B cell (primary cell): Measurements from ENCODE around the gene THAP11. TPM values are rescaled to one million over a fixed set of nuclear protein-coding genes. Genes with fewer than 3 reads are reported as not detected.

ENCODE experiments used
- ATAC-seq: fragments of 200-7000 bp; cut with Tn5 transposase; one replicate; pipeline ENCODE4 v1.10.0; 2021; ENCODE audit warnings: low read depth, mild to moderate bottlenecking, moderate number of reproducible peaks, moderate library complexity
- CTCF ChIA-PET: fragments of 350-600 bp; sonication (Branson Sonifier 250); formaldehyde crosslinking; loops from one replicate; lab custom pipeline; 2021; ENCODE audit warnings: antibody characterized with exemption, inconsistent platforms; lab: Charles Lee
- POLR2A ChIA-PET: fragments of 350-600 bp; sonication (Branson Sonifier 250); formaldehyde crosslinking; loops from one replicate; lab custom pipeline; 2021; ENCODE audit warnings: antibody characterized with exemption; lab: Charles Lee
- DNase-seq: peaks from one replicate; pipeline ENCODE4 v3.0.0; 2013
- H2AFZ ChIP-seq: 2 replicates; pipeline ENCODE4 v1.6.1; 2012; ENCODE audit warnings: mild to moderate bottlenecking, low read depth, low read length; ENCODE audit not compliant: insufficient read depth, poor library complexity, severe bottlenecking
- H3K27ac ChIP-seq, 2 donors: 1 replicate in 1 of 2; 2 replicates in 1 of 2; pipeline ENCODE4 v1.5.1; 2012 to 2013; ENCODE audit warnings: low read length in 2 of 2, mild to moderate bottlenecking in 2 of 2, moderate library complexity in 1 of 2
- H3K27me3 ChIP-seq, 4 experiments: fragments of 200-600 bp in 1 of 4; sonication (generic) in 1 of 4; replicated peaks in 1 of 4; 1 replicate in 2 of 4; 2 replicates in 2 of 4; pipeline versions ENCODE4 v1.6.1 to v1.7.0; 2013 to 2016; ENCODE audit warnings: low read length in 3 of 4, mild to moderate bottlenecking in 2 of 4, mixed read lengths in 1 of 4, moderate library complexity in 1 of 4; ENCODE audit not compliant: insufficient read depth in 4 of 4, control insufficient read depth in 3 of 4; ENCODE audit errors: control extremely low read depth in 1 of 4
- H3K36me3 ChIP-seq, 2 experiments: replicated peaks in 1 of 2; 1 replicate in 1 of 2; 2 replicates in 1 of 2; pipeline versions ENCODE4 v1.6.1 to v1.7.1; 2013; ENCODE audit warnings: low read length in 1 of 2; ENCODE audit not compliant: insufficient read depth in 2 of 2, control insufficient read depth in 1 of 2; ENCODE audit errors: control extremely low read depth in 1 of 2, extremely low read depth in 1 of 2
- H3K4me1 ChIP-seq, 2 donors: fragments of 200-600 bp in 1 of 2; sonication (generic) in 1 of 2; 1 replicate in 1 of 2; 2 replicates in 1 of 2; pipeline versions ENCODE4 v1.5.1 to v1.6.1; 2013 to 2017; ENCODE audit warnings: low read length in 2 of 2; ENCODE audit not compliant: control insufficient read depth in 2 of 2, insufficient read depth in 2 of 2
- H3K4me2 ChIP-seq: replicated peaks from 2 replicates; pipeline ENCODE3; 2012; ENCODE audit warnings: mild to moderate bottlenecking, low read depth, low read length; ENCODE audit not compliant: poor library complexity, severe bottlenecking
- H3K4me3 ChIP-seq, 5 experiments: fragments of 200-600 bp in 1 of 5; sonication (generic) in 1 of 5; 1 replicate in 3 of 5; 2 replicates in 2 of 5; pipeline versions ENCODE4 v1.5.1 to v1.7.0; 2011 to 2016; ENCODE audit warnings: low read length in 4 of 5, mild to moderate bottlenecking in 4 of 5, low read depth in 2 of 5, control low read depth in 1 of 5, moderate library complexity in 1 of 5; ENCODE audit not compliant: insufficient read depth in 1 of 5; ENCODE audit errors: control extremely low read depth in 1 of 5, extremely low read depth in 1 of 5
- H3K79me2 ChIP-seq: fragments of 200-600 bp; sonication (generic); one replicate; pipeline ENCODE4 v1.6.0; 2016; ENCODE audit warnings: low read length; ENCODE audit not compliant: control insufficient read depth, insufficient read depth
- H3K9ac ChIP-seq: fragments of 200-600 bp; sonication (generic); 2 replicates; pipeline ENCODE4 v1.6.1; 2017; ENCODE audit warnings: mild to moderate bottlenecking, low read length, moderate library complexity
- H3K9me3 ChIP-seq, 3 donors: one replicate each; pipeline versions ENCODE4 v1.6.1 to v1.7.1; 2013; ENCODE audit warnings: low read length in 2 of 3; ENCODE audit not compliant: control insufficient read depth in 2 of 3, insufficient read depth in 1 of 3; ENCODE audit errors: control extremely low read depth in 1 of 3
- H4K20me1 ChIP-seq: 2 replicates; pipeline ENCODE4 v1.6.0; 2012; ENCODE audit warnings: mild to moderate bottlenecking, low read length; ENCODE audit not compliant: insufficient read depth, control insufficient read depth, poor library complexity, severe bottlenecking
- H3K27ac Mint-ChIP-seq: one replicate; pipeline ENCODE4 v1.8.0; 2021; ENCODE audit warnings: mixed read lengths
- H3K27me3 Mint-ChIP-seq: one replicate; pipeline ENCODE4 v1.8.0; 2021; ENCODE audit warnings: mixed read lengths
- H3K4me1 Mint-ChIP-seq: one replicate; pipeline ENCODE4 v1.8.0; 2021; ENCODE audit warnings: mixed read lengths
- H3K4me3 Mint-ChIP-seq: one replicate; pipeline ENCODE4 v1.8.0; 2021; ENCODE audit warnings: mixed read lengths
- H3K9me3 Mint-ChIP-seq: one replicate; pipeline ENCODE4 v1.8.0; 2022; ENCODE audit warnings: mixed read lengths; ENCODE audit not compliant: insufficient read depth
- EZH2 ChIP-seq: IDR thresholded peaks from 2 replicates; pipeline ENCODE4 v1.6.1; 2012; ENCODE audit warnings: borderline replicate concordance, low read depth, mild to moderate bottlenecking, moderate library complexity, low read length; ENCODE audit not compliant: insufficient read depth, poor library complexity, severe bottlenecking
- whole genome bisulfite sequencing: methylation state at CpG from one replicate; pipeline ENCODE4 v1.1.5; 2013; ENCODE audit warnings: missing lambda C conversion rate; ENCODE audit not compliant: insufficient coverage; 5-methylcytosine and 5-hydroxymethylcytosine counted together
- intact Hi-C: fragments of 100-400 bp; cut with micrococcal nuclease; formaldehyde crosslinking; loops from one replicate; pipeline ENCODE4 v1.10.0; 2022
- polyA plus RNA-seq: library from polyadenylated mRNA; depleted of rRNA; stranded (reverse); fragments of >200 nt; gene quantifications from 2 replicates; pipeline ENCODE4 v1.2.3, GENCODE V29; 2012
- total RNA-seq, 2 donors: library from RNA; stranded (reverse); fragments of 120-200 nt in 1 of 2; gene quantifications; 1 replicate in 1 of 2; 2 replicates in 1 of 2; pipeline versions ENCODE4 v1.2.3 to v1.2.4, GENCODE V29; 2013 to 2022
- TF ChIP-seq, protein P1 (sequence below): fragments of 200-600 bp; IDR thresholded peaks from one replicate; pipeline ENCODE4 v1.8.0; 2022; ENCODE audit warnings: antibody characterized with exemption, mild to moderate bottlenecking

The THAP11 gene
- total and polyA plus RNA-seq, 2 donors (not counting 1 experiment from before 2014, with no cell fraction given), result 24.4 to 42.7 TPM

DNA sequence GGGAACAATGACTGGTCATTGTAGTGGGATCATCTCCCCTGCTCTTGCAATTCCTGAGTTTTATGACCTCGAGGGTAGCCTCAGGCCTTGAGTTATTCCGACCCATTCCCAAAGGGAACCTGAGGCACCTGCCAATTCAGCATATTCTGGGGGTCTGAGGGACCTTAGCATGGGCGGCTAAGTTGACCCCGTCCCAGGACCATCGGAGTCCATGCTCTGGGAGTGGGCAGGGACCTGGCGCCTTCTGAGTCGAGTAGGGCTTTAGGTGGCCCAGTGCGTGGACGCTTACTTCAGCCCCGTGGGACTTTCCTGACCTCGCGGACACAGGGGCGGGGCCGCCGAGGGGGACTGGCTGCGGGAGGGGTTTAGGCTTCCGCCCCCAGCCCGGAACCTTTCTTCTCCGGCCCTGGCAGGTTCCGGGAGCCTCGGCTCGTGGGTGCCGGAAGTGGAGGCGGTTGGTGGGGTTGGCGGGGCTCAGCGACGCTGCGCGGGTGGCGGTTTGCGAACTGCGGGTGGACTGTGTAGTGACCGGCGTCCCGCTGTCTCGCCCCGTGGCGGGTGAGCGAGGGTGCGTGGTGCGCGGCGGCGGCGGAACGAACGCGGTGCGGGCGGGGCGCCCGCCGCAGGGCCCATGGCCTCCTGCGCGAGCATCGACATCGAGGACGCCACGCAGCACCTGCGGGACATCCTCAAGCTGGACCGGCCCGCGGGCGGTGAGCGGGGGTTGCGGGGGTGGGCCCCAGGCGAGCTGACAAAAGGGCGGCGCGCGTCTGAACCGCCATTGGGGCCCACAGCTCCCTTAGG is 30.7 kb downstream of the THAP11 start, which contains the start of gene EDC4:
Gene EDC4, plus strand, starts transcription at position 422 of the 804 bp plus-strand sequence. Its CDS starts 210 bp downstream, at position 632.
- H3K27ac ChIP-seq, result peak within 1 kb of the TSS; percentile 74 to 81
- peaks cover 0 to 39% of the 10 kb centered on the region in 2 experiments for H3K36me3 ChIP-seq
- H3K9ac ChIP-seq, result peak within 1 kb of the TSS; percentile 87
- H3K4me1 ChIP-seq, result peaks cover 23 to 25% of the 10 kb centered on the region in 2 donors
- H3K27me3 Mint-ChIP-seq, result no peaks in the 10 kb centered on the region
- H3K27ac Mint-ChIP-seq, result peak within 1 kb of the TSS; percentile 90
- H4K20me1 ChIP-seq, result peaks cover 33% of the 10 kb centered on the region
- ATAC-seq (peak; percentile 90), DNase-seq (peak; percentile 90)
- H3K79me2 ChIP-seq, result peaks cover 37% of the 10 kb centered on the region
- no peaks in the 10 kb centered on the region for H3K9me3 ChIP-seq
- 2% methylated on average over 71 of the region's 72 CpGs for WGBS
- H3K4me1 Mint-ChIP-seq, result peaks cover 37% of the 10 kb centered on the region
- ChIA-PET CTCF (interaction anchor here (0.7 to 2.3 kb wide), 7 partner anchors 11 to 356 kb away, joined by 3 to 17 read pairs (median 4); partner anchors contain the start of genes NRN1L and NUTF2), POLR2A (interaction anchor here (0.5 to 0.9 kb wide), 2 partner anchors 63 to 193 kb away, joined by 4 to 6 read pairs; no protein-coding TSS in a partner anchor)
- peak within 1 kb of the TSS; percentile 98 for H3K4me2 ChIP-seq
- H3K9me3 Mint-ChIP-seq, result no peaks in the 10 kb centered on the region
- H2AFZ ChIP-seq, result peak within 1 kb of the TSS; percentile 97
- intact Hi-C loops, result loop anchor here (1.0 to 5.0 kb wide), 7 partner anchors 20 to 154 kb away; partner anchors contain the start of genes GFOD2, NUTF2, PSKH1 and RANBP10
- TF ChIP-seq, protein P1, sequence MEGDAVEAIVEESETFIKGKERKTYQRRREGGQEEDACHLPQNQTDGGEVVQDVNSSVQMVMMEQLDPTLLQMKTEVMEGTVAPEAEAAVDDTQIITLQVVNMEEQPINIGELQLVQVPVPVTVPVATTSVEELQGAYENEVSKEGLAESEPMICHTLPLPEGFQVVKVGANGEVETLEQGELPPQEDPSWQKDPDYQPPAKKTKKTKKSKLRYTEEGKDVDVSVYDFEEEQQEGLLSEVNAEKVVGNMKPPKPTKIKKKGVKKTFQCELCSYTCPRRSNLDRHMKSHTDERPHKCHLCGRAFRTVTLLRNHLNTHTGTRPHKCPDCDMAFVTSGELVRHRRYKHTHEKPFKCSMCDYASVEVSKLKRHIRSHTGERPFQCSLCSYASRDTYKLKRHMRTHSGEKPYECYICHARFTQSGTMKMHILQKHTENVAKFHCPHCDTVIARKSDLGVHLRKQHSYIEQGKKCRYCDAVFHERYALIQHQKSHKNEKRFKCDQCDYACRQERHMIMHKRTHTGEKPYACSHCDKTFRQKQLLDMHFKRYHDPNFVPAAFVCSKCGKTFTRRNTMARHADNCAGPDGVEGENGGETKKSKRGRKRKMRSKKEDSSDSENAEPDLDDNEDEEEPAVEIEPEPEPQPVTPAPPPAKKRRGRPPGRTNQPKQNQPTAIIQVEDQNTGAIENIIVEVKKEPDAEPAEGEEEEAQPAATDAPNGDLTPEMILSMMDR, result no peak
- no peak for TF ChIP-seq EZH2
- H3K4me3 ChIP-seq, result peak within 1 kb of the TSS; percentile 59 to 98 (median 88)
- H3K27me3 ChIP-seq, result no peaks in the 10 kb centered on the region
- peak within 1 kb of the TSS; percentile 91 for H3K4me3 Mint-ChIP-seq
